Panc1 (cell line): ENCODE measurements around the gene PTGES3. TPM values are rescaled to one million over a fixed set of nuclear protein-coding genes. Genes with fewer than 3 reads are reported as not detected.

Experiments used
- ATAC-seq: fragments of 200-7000 bp; cut with Tn5 transposase; 2 replicates; pipeline ENCODE4 v1.9.1; 2020; ENCODE audit warnings: mild to moderate bottlenecking, moderate library complexity
- BruUV-seq: library from RNA; stranded (reverse); fragments of 400-500 nt; replicated peaks from 2 replicates; lab custom pipeline; 2021; lab: Mats Ljungman, UMichigan
- CTCF ChIA-PET: fragments of 300-600 bp; sonication (Branson Sonifier 250); formaldehyde crosslinking; loops from one replicate; lab custom pipeline; 2022; ENCODE audit warnings: antibody characterized with exemption; lab: Charles Lee
- POLR2A ChIA-PET: fragments of 300-600 bp; sonication (Branson Sonifier 250); formaldehyde crosslinking; loops from one replicate; lab custom pipeline; 2022; ENCODE audit warnings: antibody characterized with exemption; lab: Charles Lee
- DNase-seq: peaks from one replicate; pipeline ENCODE4 v3.0.0-alpha.2; 2010; ENCODE audit warnings: low read depth, low spot score
- H3K27ac ChIP-seq: 2 replicates; pipeline ENCODE4 v1.5.1; 2011; ENCODE audit warnings: mild to moderate bottlenecking, low read length, inconsistent platforms
- H3K27me3 ChIP-seq: fragments of 200-500 bp; sonication (Bioruptor generic); 2 replicates; pipeline ENCODE4 v1.6.0; 2014; ENCODE audit warnings: low read length, inconsistent platforms; ENCODE audit not compliant: control insufficient read depth, insufficient read depth
- H3K36me3 ChIP-seq: fragments of 200-500 bp; sonication (Bioruptor generic); 2 replicates; pipeline ENCODE4 v1.5.1; 2014; ENCODE audit warnings: inconsistent platforms, mild to moderate bottlenecking, low read length, moderate library complexity; ENCODE audit not compliant: control insufficient read depth, insufficient read depth
- H3K4me1 ChIP-seq: 2 replicates; pipeline ENCODE4 v1.5.1; 2011; ENCODE audit warnings: inconsistent platforms, mild to moderate bottlenecking, low read length, moderate library complexity; ENCODE audit not compliant: control insufficient read depth, insufficient read depth
- H3K4me3 ChIP-seq, 2 experiments: 2 replicates each; pipeline ENCODE4 v1.5.1; 2011 to 2012; ENCODE audit warnings: low read depth in 2 of 2, low read length in 2 of 2, mild to moderate bottlenecking in 2 of 2, inconsistent platforms in 1 of 2, moderate library complexity in 1 of 2
- H3K9me3 ChIP-seq: fragments of 200-500 bp; sonication (Bioruptor generic); 2 replicates; pipeline ENCODE4 v1.5.1; 2014; ENCODE audit warnings: low read depth, mild to moderate bottlenecking, inconsistent platforms, low read length, moderate library complexity; ENCODE audit not compliant: control insufficient read depth, insufficient read depth
- POLR2AphosphoS5 ChIP-seq: IDR thresholded peaks from 2 replicates; pipeline ENCODE4 v1.6.1; 2012; ENCODE audit warnings: mild to moderate bottlenecking, low read depth, low read length, moderate library complexity
- SIN3A ChIP-seq: IDR thresholded peaks from 2 replicates; pipeline ENCODE4 v1.6.1; 2012; ENCODE audit warnings: low read depth, mild to moderate bottlenecking, low read length, moderate library complexity, borderline replicate concordance; ENCODE audit not compliant: insufficient read depth
- TCF7L2 ChIP-seq: IDR thresholded peaks from 2 replicates; pipeline ENCODE4 v1.6.1; 2011; ENCODE audit warnings: mild to moderate bottlenecking, low read depth, low read length, inconsistent platforms
- in situ Hi-C: cut with HindIII; loops from 2 replicates; pipeline ENCODE4 v1.10.0; 2016; ENCODE audit warnings: low sequenced_read_pairs, low pct_unique_long_range_greater_than_20kb
- intact Hi-C: fragments of 100-400 bp; cut with micrococcal nuclease; formaldehyde crosslinking; loops from one replicate; pipeline ENCODE4 v1.10.0; 2022; ENCODE audit not compliant: unreplicated experiment
- total RNA-seq: library from RNA; stranded (reverse); gene quantifications from one replicate; pipeline ENCODE4 v1.2.1, GENCODE V29; 2021; ENCODE audit not compliant: unreplicated experiment
- TF ChIP-seq, protein P1 (sequence below): fragments of 450-650 bp; IDR thresholded peaks from 2 replicates; pipeline ENCODE4 v1.5.1; 2017; ENCODE audit warnings: mild to moderate bottlenecking
- TF ChIP-seq, protein P2 (sequence below), 2 experiments: IDR thresholded peaks; 2 replicates each; pipeline ENCODE4 v1.6.1; 2011 to 2012; ENCODE audit warnings: low read depth in 2 of 2, control low read depth in 1 of 2, low read length in 1 of 2, mild to moderate bottlenecking in 1 of 2, moderate library complexity in 1 of 2; ENCODE audit not compliant: insufficient read depth in 1 of 2

The PTGES3 gene
- total RNA-seq, 1 experiment from 2014 or later = 339 TPM

DNA sequence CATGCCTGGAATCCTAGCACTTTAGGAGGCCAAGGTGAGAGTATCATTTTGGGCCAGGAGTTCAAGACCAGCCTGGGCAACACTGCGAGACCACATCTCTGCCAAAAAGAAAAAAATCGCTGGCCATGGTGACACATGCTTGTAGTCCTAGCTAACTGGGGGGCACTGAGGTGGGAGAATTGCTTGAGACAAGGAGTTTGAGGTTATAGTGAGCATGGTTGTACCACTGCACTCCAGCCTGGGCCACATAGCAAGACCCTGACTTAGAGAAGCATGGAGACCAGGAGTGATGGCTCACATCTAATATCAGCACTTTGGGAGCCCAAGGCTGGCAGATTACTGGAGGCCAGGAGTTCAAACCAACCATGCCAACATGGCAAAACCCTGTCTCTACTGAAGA is 9.2 kb downstream of the PTGES3 start:
- no peaks in the 10 kb centered on the region for H3K9me3 ChIP-seq
- H3K27ac ChIP-seq = no peak overlapping the region
- no peak for DNase-seq
- no peaks in the 10 kb centered on the region for H3K36me3 ChIP-seq
- POLR2A ChIA-PET = no interaction called here
- no TSS peak for BruUV-seq
- intact Hi-C loops = no loop called here
- TF ChIP-seq POLR2AphosphoS5 = no peak
- TF ChIP-seq TCF7L2 = no peak
- no peak for TF ChIP-seq SIN3A
- TF ChIP-seq, protein P1, sequence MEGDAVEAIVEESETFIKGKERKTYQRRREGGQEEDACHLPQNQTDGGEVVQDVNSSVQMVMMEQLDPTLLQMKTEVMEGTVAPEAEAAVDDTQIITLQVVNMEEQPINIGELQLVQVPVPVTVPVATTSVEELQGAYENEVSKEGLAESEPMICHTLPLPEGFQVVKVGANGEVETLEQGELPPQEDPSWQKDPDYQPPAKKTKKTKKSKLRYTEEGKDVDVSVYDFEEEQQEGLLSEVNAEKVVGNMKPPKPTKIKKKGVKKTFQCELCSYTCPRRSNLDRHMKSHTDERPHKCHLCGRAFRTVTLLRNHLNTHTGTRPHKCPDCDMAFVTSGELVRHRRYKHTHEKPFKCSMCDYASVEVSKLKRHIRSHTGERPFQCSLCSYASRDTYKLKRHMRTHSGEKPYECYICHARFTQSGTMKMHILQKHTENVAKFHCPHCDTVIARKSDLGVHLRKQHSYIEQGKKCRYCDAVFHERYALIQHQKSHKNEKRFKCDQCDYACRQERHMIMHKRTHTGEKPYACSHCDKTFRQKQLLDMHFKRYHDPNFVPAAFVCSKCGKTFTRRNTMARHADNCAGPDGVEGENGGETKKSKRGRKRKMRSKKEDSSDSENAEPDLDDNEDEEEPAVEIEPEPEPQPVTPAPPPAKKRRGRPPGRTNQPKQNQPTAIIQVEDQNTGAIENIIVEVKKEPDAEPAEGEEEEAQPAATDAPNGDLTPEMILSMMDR = no peak
- TF ChIP-seq, protein P2, sequence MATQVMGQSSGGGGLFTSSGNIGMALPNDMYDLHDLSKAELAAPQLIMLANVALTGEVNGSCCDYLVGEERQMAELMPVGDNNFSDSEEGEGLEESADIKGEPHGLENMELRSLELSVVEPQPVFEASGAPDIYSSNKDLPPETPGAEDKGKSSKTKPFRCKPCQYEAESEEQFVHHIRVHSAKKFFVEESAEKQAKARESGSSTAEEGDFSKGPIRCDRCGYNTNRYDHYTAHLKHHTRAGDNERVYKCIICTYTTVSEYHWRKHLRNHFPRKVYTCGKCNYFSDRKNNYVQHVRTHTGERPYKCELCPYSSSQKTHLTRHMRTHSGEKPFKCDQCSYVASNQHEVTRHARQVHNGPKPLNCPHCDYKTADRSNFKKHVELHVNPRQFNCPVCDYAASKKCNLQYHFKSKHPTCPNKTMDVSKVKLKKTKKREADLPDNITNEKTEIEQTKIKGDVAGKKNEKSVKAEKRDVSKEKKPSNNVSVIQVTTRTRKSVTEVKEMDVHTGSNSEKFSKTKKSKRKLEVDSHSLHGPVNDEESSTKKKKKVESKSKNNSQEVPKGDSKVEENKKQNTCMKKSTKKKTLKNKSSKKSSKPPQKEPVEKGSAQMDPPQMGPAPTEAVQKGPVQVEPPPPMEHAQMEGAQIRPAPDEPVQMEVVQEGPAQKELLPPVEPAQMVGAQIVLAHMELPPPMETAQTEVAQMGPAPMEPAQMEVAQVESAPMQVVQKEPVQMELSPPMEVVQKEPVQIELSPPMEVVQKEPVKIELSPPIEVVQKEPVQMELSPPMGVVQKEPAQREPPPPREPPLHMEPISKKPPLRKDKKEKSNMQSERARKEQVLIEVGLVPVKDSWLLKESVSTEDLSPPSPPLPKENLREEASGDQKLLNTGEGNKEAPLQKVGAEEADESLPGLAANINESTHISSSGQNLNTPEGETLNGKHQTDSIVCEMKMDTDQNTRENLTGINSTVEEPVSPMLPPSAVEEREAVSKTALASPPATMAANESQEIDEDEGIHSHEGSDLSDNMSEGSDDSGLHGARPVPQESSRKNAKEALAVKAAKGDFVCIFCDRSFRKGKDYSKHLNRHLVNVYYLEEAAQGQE (IDR thresholded peaks at IDR 0.05; ENCODE audit: insufficient read depth in 1 of 2, low read depth in 2 of 2, low read length in 1 of 2) = no peak
- CTCF ChIA-PET = no interaction called here
- in situ Hi-C loops = no loop called here
- peaks cover 9% of the 10 kb centered on the region; the same call in 1 of the 2 replicates for H3K4me1 ChIP-seq
- no peak overlapping the region for H3K4me3 ChIP-seq
- no peak for ATAC-seq
- no peaks in the 10 kb centered on the region for H3K27me3 ChIP-seq

DNA sequence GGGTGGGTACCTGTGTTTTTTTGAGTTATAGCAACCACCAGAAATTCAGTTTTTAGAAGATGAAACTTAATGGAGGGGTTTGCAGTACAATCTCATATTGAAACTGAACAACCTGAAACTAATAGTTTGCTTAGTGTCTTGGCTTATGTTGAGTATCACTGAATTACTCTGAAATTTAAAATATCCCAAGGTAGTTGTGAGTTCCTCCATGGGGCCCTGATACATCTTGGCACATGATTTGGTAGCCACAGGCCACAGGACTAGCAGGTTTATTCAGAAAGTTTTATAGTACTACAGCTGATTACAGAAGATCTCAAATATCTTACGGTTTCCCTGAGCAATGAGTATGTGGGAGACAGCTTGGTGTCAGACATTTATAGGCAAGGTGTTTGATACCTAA is 10.4 kb downstream of the PTGES3 start:
- no peak overlapping the region for H3K27ac ChIP-seq
- POLR2A ChIA-PET = no interaction called here
- CTCF ChIA-PET = no interaction called here
- TSS peak; percentile 31 for BruUV-seq
- intact Hi-C loops = no loop called here
- ATAC-seq (no peak), DNase-seq (no peak)
- H3K4me3 ChIP-seq = no peak overlapping the region
- TF ChIP-seq, protein P2 (IDR thresholded peaks at IDR 0.05; ENCODE audit: insufficient read depth in 1 of 2, low read depth in 2 of 2, low read length in 1 of 2) = no peak
- TF ChIP-seq, protein P1 = no peak
- TF ChIP-seq TCF7L2 (no peak), POLR2AphosphoS5 (no peak), SIN3A (no peak)
- no peaks in the 10 kb centered on the region; the same call in 1 of the 2 replicates for H3K36me3 ChIP-seq
- no peaks in the 10 kb centered on the region for H3K9me3 ChIP-seq
- H3K27me3 ChIP-seq = no peaks in the 10 kb centered on the region
- H3K4me1 ChIP-seq = peaks cover 9% of the 10 kb centered on the region; the same call in 1 of the 2 replicates
- in situ Hi-C loops = no loop called here
